Uterus (tissue), 4 donors: Measurements from ENCODE around the gene PTPMT1. TPM values are rescaled to one million over a fixed set of nuclear protein-coding genes. Genes with fewer than 3 reads are reported as not detected.
"Not testable (repeated sequence)": the region's sequence is repeated elsewhere in the genome, so short reads cannot be mapped to it uniquely, and the experiment has no call there.

Source experiments
- DNase-seq, 2 donors: peaks; one replicate each; pipeline ENCODE4 v3.0.0-alpha.2; 2019 to 2020
- H3K27ac ChIP-seq, 2 donors: fragments of 200-600 bp; sonication (generic); 1 replicate in 1 of 2; 2 replicates in 1 of 2; pipeline ENCODE4 v1.5.1; 2016 to 2018
- H3K27me3 ChIP-seq, 2 donors: fragments of 200-600 bp; sonication (generic); one replicate each; pipeline ENCODE4 v1.5.1; 2018 to 2019; ENCODE audit warnings: control low read depth in 1 of 2
- H3K36me3 ChIP-seq, 2 donors: fragments of 200-600 bp; sonication (generic); one replicate each; pipeline ENCODE4 v1.5.1; 2019; ENCODE audit warnings: control low read depth in 1 of 2
- H3K4me1 ChIP-seq, 2 donors: fragments of 200-600 bp; sonication (generic); one replicate each; pipeline ENCODE4 v1.5.1; 2018 to 2019; ENCODE audit warnings: control low read depth in 1 of 2
- H3K4me3 ChIP-seq, 2 donors: fragments of 200-600 bp; sonication (generic); 1 replicate in 1 of 2; 2 replicates in 1 of 2; pipeline ENCODE4 v1.5.1; 2018 to 2019; ENCODE audit warnings: mild to moderate bottlenecking in 1 of 2
- H3K9me3 ChIP-seq, 2 donors: fragments of 200-600 bp; sonication (generic); one replicate each; pipeline ENCODE4 v1.5.1; 2019; ENCODE audit warnings: control low read depth in 1 of 2
- CTCF ChIP-seq, 4 experiments: fragments of 200-600 bp in 2 of 4; fragments of 450-650 bp in 2 of 4; sonication (generic) in 2 of 4; IDR thresholded peaks; one replicate each; pipeline ENCODE4 v1.5.1; 2016 to 2019; ENCODE audit warnings: antibody characterized with exemption in 4 of 4, mild to moderate bottlenecking in 2 of 4, moderate library complexity in 1 of 4
- POLR2A ChIP-seq, 2 donors: fragments of 450-650 bp; IDR thresholded peaks; one replicate each; pipeline ENCODE4 v1.6.1; 2016; ENCODE audit warnings: antibody characterized with exemption in 2 of 2, mild to moderate bottlenecking in 1 of 2, moderate library complexity in 1 of 2
- intact Hi-C: fragments of 100-400 bp; cut with DNase I; formaldehyde crosslinking; loops from one replicate; pipeline ENCODE4 v1.15.1; 2023; ENCODE audit warnings: low total_unique reads
- total RNA-seq, 4 donors: library from RNA; depleted of rRNA in 3 of 4; stranded (reverse); fragments of >200 nt in 3 of 4; gene quantifications; one replicate each; pipeline versions ENCODE4 v1.1.0 to v1.2.4, GENCODE V29; 2014 to 2023
- donor health status: DM: yes; HTN: yes; CAD: no.

Gene PTPMT1
- total RNA-seq, 4 donors from 2014 or later = 28.5 to 74.4 (median 48.7) TPM

GRCh38 chr11:47523490-47524225 is 41.7 kb upstream of the PTPMT1 start:
- Histone ChIP-seq H3K4me3 (peak overlapping the region; percentile 2 to 4), H3K9me3 (no peaks in the 10 kb centered on the region), H3K4me1 (peaks cover 12 to 17% of the 10 kb centered on the region in 2 donors), H3K27ac (peak overlapping the region; percentile 77 to 93), H3K36me3 (no peaks in the 10 kb centered on the region), H3K27me3 (no peaks in the 10 kb centered on the region)
- DNase-seq = peak; percentile 40 to 78
- no peak for TF ChIP-seq POLR2A (IDR thresholded peaks at IDR 0.05)
- no peak for TF ChIP-seq CTCF (IDR thresholded peaks at IDR 0.05)
- intact Hi-C loops = no loop called here

- H3K9me3 ChIP-seq = no peaks in the 10 kb centered on the region
- peaks cover 12 to 15% of the 10 kb centered on the region in 2 donors for H3K4me1 ChIP-seq
- no peaks in the 10 kb centered on the region for H3K27me3 ChIP-seq
- peak in 1 of 2 donors; percentile 30 for DNase-seq
- H3K36me3 ChIP-seq = no peaks in the 10 kb centered on the region
- intact Hi-C loops = no loop called here
- TF ChIP-seq CTCF (IDR thresholded peaks at IDR 0.05) (no peak), POLR2A (IDR thresholded peaks at IDR 0.05) (peak in 1 of 2 donors; percentile 21)
- peak overlapping the region in 1 of 2 donors; percentile 4 for H3K4me3 ChIP-seq
- peak overlapping the region; percentile 77 to 93 for H3K27ac ChIP-seq
Observed at GRCh38 chr11:47524291-47524874, 41.0 kb upstream of the PTPMT1 start.

GRCh38 chr11:47526032-47526431 is 39.4 kb upstream of the PTPMT1 start:
- peak overlapping the region; percentile 77 to 93 for H3K27ac ChIP-seq
- DNase-seq, H3K36me3 ChIP-seq, H3K27me3 ChIP-seq, H3K9me3 ChIP-seq, intact Hi-C loops, H3K4me1 ChIP-seq, H3K4me3 ChIP-seq: not testable (repeated sequence)

GRCh38 chr11:47527186-47527585 is 38.2 kb upstream of the PTPMT1 start:
- peak overlapping the region in 1 of 2 donors; percentile 93 for H3K27ac ChIP-seq
- H3K4me1 ChIP-seq = peaks cover 2 to 11% of the 10 kb centered on the region in 2 donors
- DNase-seq = no peak

GRCh38 chr11:47529951-47530350 is 35.4 kb upstream of the PTPMT1 start:
- peak overlapping the region in 1 of 2 donors; percentile 14 for H3K27ac ChIP-seq
- H3K27me3 ChIP-seq = no peaks in the 10 kb centered on the region
- no peak overlapping the region for H3K4me3 ChIP-seq
- no peaks in the 10 kb centered on the region for H3K9me3 ChIP-seq
- peaks cover 3 to 10% of the 10 kb centered on the region in 2 donors for H3K4me1 ChIP-seq
- intact Hi-C loops = no loop called here
- TF ChIP-seq CTCF (IDR thresholded peaks at IDR 0.05) (no peak), POLR2A (IDR thresholded peaks at IDR 0.05) (no peak)
- DNase-seq = no peak
- no peaks in the 10 kb centered on the region for H3K36me3 ChIP-seq

More at GRCh38 chr11:47527186-47527585, 38.2 kb upstream of the PTPMT1 start:
- TF ChIP-seq POLR2A (IDR thresholded peaks at IDR 0.05) = no peak
- TF ChIP-seq CTCF (IDR thresholded peaks at IDR 0.05) = no peak
- no peak overlapping the region for H3K4me3 ChIP-seq
- no peaks in the 10 kb centered on the region for H3K36me3 ChIP-seq
- no peaks in the 10 kb centered on the region for H3K27me3 ChIP-seq
- intact Hi-C loops = no loop called here
- no peaks in the 10 kb centered on the region for H3K9me3 ChIP-seq

- intact Hi-C loops, DNase-seq, H3K36me3 ChIP-seq, H3K27me3 ChIP-seq, H3K4me3 ChIP-seq, H3K9me3 ChIP-seq: not testable (repeated sequence)
- Histone ChIP-seq H3K4me1 (peaks cover 3 to 10% of the 10 kb centered on the region in 2 donors), H3K27ac (peak overlapping the region in 1 of 2 donors; percentile 52)
Observed at GRCh38 chr11:47530721-47531120, 34.7 kb upstream of the PTPMT1 start.
